Erythroblast (primary cell): ENCODE results near the gene SALL3.

ENCODE experiments used
- DNase-seq, 2 experiments: peaks; one replicate each; lab custom pipeline; 2025; lab: John Stamatoyannopoulos, UW
- GATA1 ChIP-seq: IDR thresholded peaks from 2 replicates; pipeline ENCODE4 v1.6.1; 2011; ENCODE audit warnings: low read depth, mild to moderate bottlenecking, control low read depth, low read length, moderate library complexity
- POLR2A ChIP-seq: IDR thresholded peaks from 2 replicates; pipeline ENCODE4 v1.6.1; 2011; ENCODE audit warnings: mild to moderate bottlenecking, low read length

Gene SALL3

DNA sequence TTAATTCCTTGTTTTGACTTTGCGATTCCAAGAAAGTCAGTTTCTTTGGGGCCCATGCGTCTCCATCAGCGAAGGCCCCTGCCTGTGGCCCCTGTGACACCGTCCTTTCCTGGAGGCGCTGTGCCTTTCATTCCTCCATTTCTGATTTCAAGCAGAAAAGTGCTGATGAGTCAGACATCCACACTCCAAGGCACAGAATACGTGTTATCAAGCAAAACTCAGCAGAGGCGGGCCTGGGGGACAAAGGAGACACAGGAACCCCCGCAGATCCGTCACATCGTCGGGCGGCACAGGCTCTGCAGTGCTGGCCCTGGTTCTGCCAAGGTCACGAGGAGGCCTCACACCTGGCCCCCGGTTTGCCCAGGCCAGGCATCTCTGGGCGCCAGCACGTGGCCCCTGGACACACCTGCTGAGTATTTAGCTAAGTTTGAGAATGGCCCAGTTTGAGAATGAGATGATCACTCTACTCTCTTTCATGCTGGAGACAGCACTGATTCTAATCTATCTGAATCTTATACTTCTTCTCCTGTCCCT is 7.2 kb upstream of the SALL3 start:
- no peak for TF ChIP-seq GATA1
- TF ChIP-seq POLR2A: no peak
- no peak for DNase-seq

DNA sequence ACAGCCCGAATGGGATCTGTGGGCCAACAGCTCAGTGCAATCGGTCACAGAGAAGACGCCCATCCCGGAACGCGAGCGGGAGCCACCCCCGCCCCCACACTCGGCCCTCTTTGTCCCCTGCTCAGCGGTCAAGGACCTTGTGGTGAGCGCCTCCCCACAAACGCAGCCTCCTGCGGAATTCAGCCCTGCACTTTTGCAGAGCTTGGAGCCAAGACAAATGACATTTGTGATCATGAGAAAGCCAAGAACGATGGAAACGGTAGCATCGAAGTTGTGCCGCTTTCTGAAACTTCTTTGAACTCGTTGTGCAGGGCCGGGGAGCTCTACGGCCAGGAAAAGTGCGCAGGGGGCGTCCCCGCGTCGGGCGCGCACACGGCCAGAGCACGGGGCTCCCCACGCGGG is 6.7 kb upstream of the SALL3 start:
- TF ChIP-seq POLR2A (no peak), GATA1 (no peak)
- DNase-seq: no peak

GRCh38 chr18:78973357-78974083 is 6.1 kb upstream of the SALL3 start:
- TF ChIP-seq GATA1 (no peak), POLR2A (no peak)
- no peak for DNase-seq

- DNase-seq: no peak
- no peak for TF ChIP-seq POLR2A
- TF ChIP-seq GATA1: no peak
These were observed 5.4 kb upstream of the SALL3 start for GRCh38 chr18:78974115-78974761.

DNA sequence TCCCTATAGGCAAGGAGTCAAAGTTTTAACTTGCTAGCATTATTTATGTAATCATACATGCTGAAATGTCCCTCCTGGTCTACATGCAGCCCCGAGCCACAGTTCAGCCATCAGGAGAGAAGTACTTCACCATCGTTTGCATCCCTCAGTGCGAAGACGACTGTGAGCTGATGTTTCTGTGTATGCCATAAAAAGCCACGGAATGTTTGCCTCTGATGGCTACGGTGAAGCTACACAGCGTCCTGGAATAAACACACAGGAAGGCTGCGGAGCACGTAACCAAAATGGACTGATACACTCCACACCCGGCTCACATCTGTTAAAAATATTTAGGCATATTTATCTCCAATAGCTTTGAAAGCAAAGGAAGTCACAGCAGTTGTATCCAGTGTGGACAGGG is 4.3 kb upstream of the SALL3 start:
- no peak for DNase-seq

DNA sequence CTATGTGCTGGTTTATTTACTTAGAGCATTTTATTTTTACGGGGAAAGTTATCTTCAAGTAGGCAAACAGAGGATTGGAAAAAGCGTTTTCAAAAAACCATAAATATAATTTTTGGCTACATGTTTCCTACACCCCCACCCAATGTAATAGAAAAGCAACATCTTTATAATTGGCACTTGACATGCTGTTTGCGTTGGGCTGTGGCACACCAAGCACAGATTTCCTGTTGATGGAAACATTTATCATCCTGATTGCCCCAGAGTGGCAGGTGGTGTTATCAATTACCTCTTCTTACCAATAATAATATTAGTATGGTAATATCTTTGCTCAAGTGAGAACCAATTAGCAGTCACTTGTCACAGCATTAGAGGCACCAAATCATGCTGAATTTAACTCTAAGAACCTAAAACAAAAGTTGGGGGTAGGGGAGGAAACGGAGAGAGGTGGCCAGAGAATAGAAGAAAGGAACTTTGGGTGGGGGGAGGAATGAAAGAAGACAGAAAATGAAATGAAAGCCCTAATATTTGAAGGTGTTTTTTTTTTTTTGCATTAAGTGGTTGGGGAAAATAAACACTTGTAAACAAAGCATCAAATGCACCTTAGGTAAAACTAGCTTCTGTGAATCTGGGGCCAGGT is 3.8 kb upstream of the SALL3 start:
- no peak for DNase-seq
- no peak for TF ChIP-seq POLR2A
- no peak for TF ChIP-seq GATA1

More for the DNA sequence above, 4.3 kb upstream of the SALL3 start:
- TF ChIP-seq POLR2A (no peak), GATA1 (no peak)

DNA sequence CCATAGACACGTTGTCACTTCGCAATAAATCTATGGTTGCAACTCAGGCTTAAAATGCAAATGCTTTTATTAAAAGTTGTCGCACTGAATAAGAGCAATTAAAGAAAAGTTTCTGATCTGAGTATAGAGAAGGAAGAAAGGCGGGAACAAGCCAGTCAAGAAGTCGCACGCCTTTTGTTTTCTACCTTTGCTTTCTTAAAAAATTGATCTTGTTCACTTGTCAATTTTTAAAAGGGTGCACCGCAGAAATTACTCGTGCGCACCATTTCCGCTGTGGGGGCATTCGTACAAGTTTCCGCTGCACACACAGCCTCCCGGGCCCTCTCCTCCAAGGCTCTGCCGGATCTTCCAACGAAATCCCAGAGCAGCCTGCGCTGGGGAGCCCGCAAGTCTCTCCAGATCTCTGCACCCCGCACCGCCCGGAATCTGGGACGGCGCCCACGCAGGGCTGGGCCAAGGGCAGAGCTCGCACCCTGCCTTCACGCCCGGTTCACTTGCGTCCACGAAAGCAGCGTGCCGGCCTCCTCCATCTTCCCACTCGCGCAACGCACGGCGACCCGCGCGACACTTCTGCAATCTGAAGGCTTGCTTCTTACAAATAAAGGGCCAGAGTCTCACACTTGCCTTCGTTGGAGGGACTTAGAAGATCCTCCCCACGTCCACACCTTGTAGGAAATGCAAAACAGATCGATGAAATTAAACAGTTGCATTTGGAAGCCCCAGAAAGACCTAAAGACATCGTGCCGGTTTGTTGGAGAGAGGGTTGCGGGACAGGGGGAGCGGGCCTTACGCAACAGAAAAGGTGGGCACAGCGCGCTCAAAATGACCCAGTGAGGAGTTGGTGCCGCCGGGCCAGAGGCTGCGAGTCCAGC is 2.6 kb upstream of the SALL3 start:
- no peak for DNase-seq
- no peak for TF ChIP-seq GATA1
- no peak for TF ChIP-seq POLR2A

DNA sequence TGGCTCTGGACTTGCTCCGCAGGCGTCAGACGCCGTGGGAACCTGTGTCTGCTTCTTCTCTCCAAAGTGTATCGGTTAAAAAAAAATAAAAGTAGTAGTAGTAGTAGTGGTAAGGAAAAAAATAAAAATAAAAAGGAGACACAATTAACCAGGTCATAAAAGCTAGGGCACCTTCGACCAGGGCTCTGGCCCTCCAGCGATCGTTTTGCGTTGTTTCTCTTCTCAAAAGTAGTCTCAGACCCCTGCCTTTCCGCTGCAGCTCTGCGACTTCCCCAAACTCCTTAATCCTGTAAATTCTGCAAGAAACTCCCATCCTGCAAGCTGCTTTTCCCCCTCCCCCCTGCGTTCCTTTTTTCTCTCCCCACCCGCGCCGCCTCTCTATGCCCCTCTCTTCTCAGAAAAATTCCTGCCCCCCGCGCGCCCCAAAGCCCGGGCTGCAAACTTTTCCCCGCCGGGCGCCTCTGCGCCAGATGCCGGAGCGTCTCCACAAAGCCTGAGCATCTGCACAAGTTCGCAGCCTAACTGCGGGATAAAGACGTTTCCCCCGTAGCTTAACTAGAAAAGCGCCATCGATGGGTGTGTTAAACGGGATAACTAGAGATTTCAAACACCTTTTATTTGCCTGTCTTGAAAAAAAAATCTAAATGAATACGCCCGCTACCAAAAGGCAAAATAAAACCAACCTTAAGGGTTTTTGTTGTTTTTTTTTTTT is 1.8 kb upstream of the SALL3 start:
- TF ChIP-seq POLR2A (no peak), GATA1 (no peak)
- no peak for DNase-seq

GRCh38 chr18:78978349-78979055 is 1.1 kb upstream of the SALL3 start:
- DNase-seq: no peak
- no peak for TF ChIP-seq GATA1
- TF ChIP-seq POLR2A: no peak

- DNase-seq: peak in 1 of 2 experiments; percentile 18
- no peak for TF ChIP-seq POLR2A
- no peak for TF ChIP-seq GATA1
These were observed 425 bp upstream of the SALL3 start for GRCh38 chr18:78979056-78979729.

GRCh38 chr18:78980279-78980771 is 707 bp downstream of the SALL3 start:
- TF ChIP-seq GATA1: no peak
- no peak for TF ChIP-seq POLR2A
- no peak for DNase-seq

GRCh38 chr18:78980777-78981380 is 1.3 kb downstream of the SALL3 start:
- TF ChIP-seq GATA1 (no peak), POLR2A (no peak)
- DNase-seq: no peak
